ENCODE data around the gene KIRREL1.

DNA sequence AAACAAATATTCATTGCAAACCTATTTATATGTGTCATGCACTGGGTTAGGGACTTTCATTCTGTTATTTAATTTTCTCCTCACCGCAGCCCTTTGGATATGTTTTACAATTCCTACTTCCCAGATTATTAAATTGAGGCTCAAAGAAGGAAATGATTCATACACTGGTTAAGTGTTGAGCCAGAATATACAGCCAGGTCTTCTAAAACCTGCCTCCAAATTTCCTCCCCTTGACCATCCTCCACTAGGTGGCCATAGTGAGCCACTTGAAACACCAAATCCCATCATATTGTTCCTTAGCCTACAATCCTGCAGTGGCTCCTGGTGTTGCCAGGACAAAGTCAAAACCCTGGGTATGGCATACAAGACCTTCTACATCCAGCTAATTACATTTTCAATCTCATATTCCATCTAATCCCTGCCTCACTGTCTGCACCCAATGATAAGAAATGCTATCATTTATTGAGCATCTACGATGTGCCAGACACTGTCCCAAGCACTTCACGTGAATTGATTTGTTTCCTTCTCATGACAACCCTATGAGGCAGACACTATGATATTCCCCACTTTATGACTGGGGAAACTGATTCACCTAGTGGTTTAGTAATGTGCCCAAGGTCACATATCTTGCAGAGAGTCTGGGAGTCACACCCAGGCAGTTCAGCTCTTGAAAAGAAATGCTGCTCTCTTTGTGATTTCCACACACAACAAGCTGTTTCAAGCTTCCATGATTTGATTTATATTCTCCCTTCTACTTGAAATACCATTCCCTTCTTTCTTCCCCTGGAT is 23.6 kb upstream of the KIRREL1 start:
- no peak for TF ChIP-seq POLR2AphosphoS5 (IDR thresholded peaks at IDR 0.05; ENCODE audit: low read depth, low read length)
- TF ChIP-seq REST (IDR thresholded peaks at IDR 0.05; ENCODE audit: insufficient read depth in 1 of 2, low read depth in 2 of 2, low read length in 2 of 2): no peak
